ENCODE data around the gene C12orf56. TPM values are rescaled to one million over a fixed set of nuclear protein-coding genes. Genes with fewer than 3 reads are reported as not detected.
A peak's percentile ranks its signal among the peaks of the same experiment; 100 is the strongest.
"Not testable (repeated sequence)": the region's sequence is repeated elsewhere in the genome, so short reads cannot be mapped to it uniquely, and the experiment has no call there.

C12orf56 gene
- total RNA-seq, 2 experiments from 2014 or later: not detected

- CTCF ChIA-PET: interaction anchor here (0.6 to 1.3 kb wide), 3 partner anchors 49 to 590 kb away, joined by 3 read pairs; no protein-coding TSS in a partner anchor
- Mint-ChIP-seq H3K4me1 (peaks cover 44% of the 10 kb centered on the region), H3K36me3 (peaks cover 15% of the 10 kb centered on the region), H3K4me3 (peak overlapping the region; percentile 97), H3K27me3 (no peaks in the 10 kb centered on the region), H3K27ac (peak overlapping the region; percentile 95), H3K9me3 (ENCODE audit: low read depth) (no peaks in the 10 kb centered on the region)
- ATAC-seq: peak; percentile 35
- peak; percentile 80 for DNase-seq
Measured at GRCh38 chr12:64404470-64405256, 14.1 kb upstream of the C12orf56 start.

DNA sequence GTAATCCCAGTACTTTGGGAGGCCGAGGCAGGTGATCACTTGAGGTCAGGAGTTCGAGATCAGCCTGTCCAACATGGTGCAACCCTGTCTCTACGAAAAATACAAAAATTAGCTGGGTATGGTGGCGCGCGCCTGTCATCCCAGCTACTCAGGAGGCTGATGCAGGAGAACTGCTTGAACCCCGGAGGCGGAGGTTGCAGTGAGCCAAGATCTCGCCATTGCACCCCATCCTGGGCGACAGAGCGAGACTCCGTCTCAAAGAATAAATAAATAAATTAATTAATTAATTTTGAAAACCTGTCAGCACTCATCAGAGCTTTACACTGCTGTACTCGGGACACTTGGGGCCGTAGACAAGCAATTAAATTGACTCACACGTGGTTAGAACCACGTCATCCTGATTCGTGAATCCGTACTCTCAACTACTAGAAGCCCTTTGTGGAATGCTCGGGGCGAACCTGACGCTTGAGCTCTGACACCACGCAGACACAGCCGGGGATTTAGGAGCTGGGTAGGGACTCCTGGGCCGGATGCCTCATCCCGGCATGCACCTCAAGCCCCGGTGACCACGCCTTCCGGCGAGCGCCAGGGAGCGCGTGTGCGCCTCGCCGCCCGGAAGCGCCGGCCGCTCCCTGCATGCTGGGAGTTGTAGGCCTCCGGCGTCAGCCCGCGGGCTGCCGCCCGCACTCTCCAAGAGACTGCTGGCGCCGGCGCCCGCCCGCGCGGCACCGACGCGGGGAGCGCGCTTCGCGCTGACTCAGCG lies 13.3 kb upstream of the C12orf56 start, which contains the start of gene XPOT:
Gene XPOT (plus strand): TSS at position 686 of the 763 bp plus-strand sequence. CDS start 5,644 bp downstream, outside the sequence.
- DNase-seq (peak; percentile 95), ATAC-seq (peak; percentile 96)
- CTCF ChIA-PET: interaction anchor here (0.6 to 1.3 kb wide), 3 partner anchors 13 to 589 kb away, joined by 3 to 4 read pairs (median 3); partner anchors contain the start of gene C12orf56
- H3K9me3 Mint-ChIP-seq (ENCODE audit: low read depth): no peaks in the 10 kb centered on the region
- no peaks in the 10 kb centered on the region for H3K27me3 Mint-ChIP-seq
- peak within 1 kb of the TSS; percentile 95 for H3K27ac Mint-ChIP-seq
- H3K4me1 Mint-ChIP-seq: peaks cover 44% of the 10 kb centered on the region
- H3K36me3 Mint-ChIP-seq: peaks cover 15% of the 10 kb centered on the region
- peak within 1 kb of the TSS; percentile 97 for H3K4me3 Mint-ChIP-seq

- H3K36me3 Mint-ChIP-seq: peaks cover 12% of the 10 kb centered on the region
- CTCF ChIA-PET: no interaction called here
- no peak overlapping the region for H3K27ac Mint-ChIP-seq
- DNase-seq (no peak), ATAC-seq (no peak)
- H3K9me3 Mint-ChIP-seq (ENCODE audit: low read depth): no peaks in the 10 kb centered on the region
- no peak overlapping the region for H3K4me3 Mint-ChIP-seq
- no peaks in the 10 kb centered on the region for H3K27me3 Mint-ChIP-seq
- H3K4me1 Mint-ChIP-seq: peaks cover 31% of the 10 kb centered on the region
Measured at GRCh38 chr12:64402181-64402580, 11.6 kb upstream of the C12orf56 start.

- H3K27me3 Mint-ChIP-seq: no peaks in the 10 kb centered on the region
- H3K36me3 Mint-ChIP-seq: peaks cover 1% of the 10 kb centered on the region
- no peaks in the 10 kb centered on the region for H3K9me3 Mint-ChIP-seq (ENCODE audit: low read depth)
- peak; percentile 49 for DNase-seq
- peaks cover 15% of the 10 kb centered on the region for H3K4me1 Mint-ChIP-seq
- ATAC-seq: no peak
- CTCF ChIA-PET: no interaction called here
- no peak overlapping the region for H3K4me3 Mint-ChIP-seq
- no peak overlapping the region for H3K27ac Mint-ChIP-seq
Measured at GRCh38 chr12:64400041-64400440, 9.5 kb upstream of the C12orf56 start.

DNA sequence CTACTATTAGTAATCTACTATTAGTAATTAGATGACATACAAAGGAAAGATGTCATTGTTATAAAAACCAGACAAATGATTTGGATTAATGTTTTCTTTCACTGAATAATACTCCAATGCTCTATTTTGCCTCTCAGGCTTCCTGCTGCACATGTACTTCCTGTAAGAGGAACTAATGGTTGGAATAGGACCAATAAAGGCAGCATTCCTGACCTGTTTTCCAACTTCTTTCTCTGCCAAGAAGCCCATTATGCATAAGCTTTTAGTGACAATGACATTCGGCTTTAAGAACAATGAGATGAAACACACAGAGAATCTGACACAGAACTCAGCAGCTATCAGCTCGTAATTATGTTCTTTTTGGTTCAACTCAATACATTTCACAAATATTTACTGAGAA lies 5.2 kb upstream of the C12orf56 start:
- H3K4me3 Mint-ChIP-seq: no peak overlapping the region
- CTCF ChIA-PET: no interaction called here
- peaks cover 16% of the 10 kb centered on the region for H3K27me3 Mint-ChIP-seq
- no peaks in the 10 kb centered on the region for H3K36me3 Mint-ChIP-seq
- ATAC-seq: no peak
- H3K27ac Mint-ChIP-seq: no peak overlapping the region
- peaks cover 11% of the 10 kb centered on the region for H3K4me1 Mint-ChIP-seq
- no peaks in the 10 kb centered on the region for H3K9me3 Mint-ChIP-seq (ENCODE audit: low read depth)
- DNase-seq: no peak

DNA sequence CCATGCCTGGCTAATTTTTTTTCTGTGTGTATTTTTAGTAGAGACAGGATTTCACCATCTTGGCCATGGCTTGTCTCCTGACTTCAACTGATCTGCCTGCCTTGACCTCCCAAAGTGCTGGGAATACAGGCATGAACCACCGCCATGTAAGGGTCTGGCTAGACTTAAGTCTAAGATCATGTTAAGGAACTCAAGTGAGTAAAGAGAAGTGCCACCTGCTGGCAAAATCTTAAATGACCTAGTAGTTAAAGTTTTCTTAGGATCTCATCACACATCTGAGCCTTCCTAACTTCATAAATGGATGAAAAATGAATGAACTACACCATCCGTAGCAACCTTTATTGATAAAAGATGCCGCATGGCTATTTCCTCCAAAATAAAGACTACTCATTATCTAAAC lies 1.7 kb upstream of the C12orf56 start:
- Mint-ChIP-seq H3K27ac (no peak overlapping the region), H3K36me3 (no peaks in the 10 kb centered on the region), H3K27me3 (peaks cover 30% of the 10 kb centered on the region), H3K4me3 (no peak overlapping the region), H3K4me1 (peaks cover 7% of the 10 kb centered on the region), H3K9me3 (ENCODE audit: low read depth) (no peaks in the 10 kb centered on the region)
- no peak for DNase-seq
- ATAC-seq: peak; percentile 47
- CTCF ChIA-PET: no interaction called here

- CTCF ChIA-PET: no interaction called here
- no peak for DNase-seq
- H3K4me1 Mint-ChIP-seq: peaks cover 16% of the 10 kb centered on the region
- H3K27me3 Mint-ChIP-seq: peaks cover 30% of the 10 kb centered on the region
- ATAC-seq: no peak
- no peaks in the 10 kb centered on the region for H3K36me3 Mint-ChIP-seq
- H3K9me3 Mint-ChIP-seq (ENCODE audit: low read depth): no peaks in the 10 kb centered on the region
- no peak overlapping the region for H3K27ac Mint-ChIP-seq
- no peak overlapping the region for H3K4me3 Mint-ChIP-seq
Measured at GRCh38 chr12:64389154-64389553, 1.4 kb downstream of the C12orf56 start.

DNA sequence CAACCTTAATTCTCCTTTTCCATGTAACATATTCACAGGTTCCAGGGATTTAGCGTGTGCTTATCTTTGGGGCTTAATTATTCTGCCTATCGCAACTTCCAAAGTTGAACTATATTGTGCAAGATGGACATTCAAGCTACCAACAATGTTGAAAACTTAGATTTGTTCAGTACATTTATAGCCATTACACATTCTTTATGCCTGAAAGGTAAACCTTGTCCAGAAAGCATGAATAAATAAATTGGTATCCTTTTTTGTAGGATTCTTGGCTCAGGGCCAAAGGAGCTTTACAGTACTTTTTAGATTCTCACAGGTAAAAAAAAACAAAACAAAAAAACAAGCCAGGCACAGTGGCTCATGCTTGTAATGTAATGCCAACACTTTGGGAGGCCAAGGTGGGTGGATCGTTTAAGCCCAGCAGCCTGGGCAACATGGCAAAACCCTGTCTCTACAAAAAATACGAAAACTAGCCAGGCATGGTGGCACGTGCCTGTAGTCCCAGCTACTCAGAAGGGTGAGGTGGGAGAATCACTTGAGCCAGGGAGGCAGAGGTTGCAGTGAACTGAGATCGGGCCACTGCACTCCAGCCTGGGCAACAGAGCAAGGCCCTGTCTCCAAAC lies 3.3 kb downstream of the C12orf56 start:
- no peaks in the 10 kb centered on the region for H3K9me3 Mint-ChIP-seq (ENCODE audit: low read depth)
- no peak overlapping the region for H3K4me3 Mint-ChIP-seq
- H3K36me3 Mint-ChIP-seq: no peaks in the 10 kb centered on the region
- DNase-seq: no peak
- H3K27ac Mint-ChIP-seq: no peak overlapping the region
- H3K4me1 Mint-ChIP-seq: peaks cover 16% of the 10 kb centered on the region
- H3K27me3 Mint-ChIP-seq: peaks cover 26% of the 10 kb centered on the region
- CTCF ChIA-PET: no interaction called here
- no peak for ATAC-seq

- Mint-ChIP-seq H3K4me3 (no peak overlapping the region), H3K27me3 (peaks cover 11% of the 10 kb centered on the region), H3K4me1 (peaks cover 12% of the 10 kb centered on the region), H3K9me3 (ENCODE audit: low read depth) (peaks cover 10% of the 10 kb centered on the region), H3K27ac (peak overlapping the region; percentile 14), H3K36me3 (no peaks in the 10 kb centered on the region)
- CTCF ChIA-PET: interaction anchor here (0.7 kb wide), 1 partner anchor 470 kb away, joined by 3 read pairs; no protein-coding TSS in a partner anchor
- no peak for ATAC-seq
- DNase-seq: no peak
Measured at GRCh38 chr12:64385468-64385867, 5.1 kb downstream of the C12orf56 start.

DNA sequence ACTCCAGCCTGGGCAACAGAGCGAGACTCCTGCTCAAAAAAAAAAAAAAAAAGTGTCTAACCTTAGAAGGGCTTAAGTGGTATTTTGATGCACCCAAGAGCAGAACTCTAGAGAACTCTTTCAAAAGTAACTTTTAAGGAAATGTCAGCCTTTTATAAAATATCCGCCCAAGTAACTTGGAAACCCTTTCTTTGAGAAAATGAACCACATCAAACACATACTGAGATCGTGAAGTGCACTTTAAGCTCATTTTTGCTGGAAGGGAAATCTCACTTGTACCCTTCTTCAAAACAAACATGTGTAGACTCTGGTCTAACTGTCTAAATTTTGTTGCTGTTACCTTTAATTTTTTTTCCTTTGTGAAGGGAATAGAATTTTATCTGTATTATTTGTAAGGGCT lies 5.5 kb downstream of the C12orf56 start:
- Mint-ChIP-seq H3K9me3 (ENCODE audit: low read depth) (peaks cover 10% of the 10 kb centered on the region), H3K4me3 (no peak overlapping the region), H3K36me3 (no peaks in the 10 kb centered on the region), H3K4me1 (peaks cover 11% of the 10 kb centered on the region), H3K27me3 (peaks cover 11% of the 10 kb centered on the region), H3K27ac (no peak overlapping the region)
- DNase-seq (no peak), ATAC-seq (no peak)
- CTCF ChIA-PET: interaction anchor here (0.7 kb wide), 1 partner anchor 470 kb away, joined by 3 read pairs; no protein-coding TSS in a partner anchor

GRCh38 chr12:64383675-64384074 lies 6.9 kb downstream of the C12orf56 start:
- Mint-ChIP-seq H3K4me1 (peaks cover 9% of the 10 kb centered on the region), H3K9me3 (ENCODE audit: low read depth) (peaks cover 10% of the 10 kb centered on the region), H3K27ac (no peak overlapping the region), H3K4me3 (no peak overlapping the region), H3K36me3 (no peaks in the 10 kb centered on the region), H3K27me3 (no peaks in the 10 kb centered on the region)
- DNase-seq (no peak), ATAC-seq (no peak)
- CTCF ChIA-PET: no interaction called here

GRCh38 chr12:64362721-64363305 lies 27.7 kb downstream of the C12orf56 start:
- no peak overlapping the region for H3K4me3 Mint-ChIP-seq
- H3K27me3 Mint-ChIP-seq: no peaks in the 10 kb centered on the region
- CTCF ChIA-PET: no interaction called here

DNA sequence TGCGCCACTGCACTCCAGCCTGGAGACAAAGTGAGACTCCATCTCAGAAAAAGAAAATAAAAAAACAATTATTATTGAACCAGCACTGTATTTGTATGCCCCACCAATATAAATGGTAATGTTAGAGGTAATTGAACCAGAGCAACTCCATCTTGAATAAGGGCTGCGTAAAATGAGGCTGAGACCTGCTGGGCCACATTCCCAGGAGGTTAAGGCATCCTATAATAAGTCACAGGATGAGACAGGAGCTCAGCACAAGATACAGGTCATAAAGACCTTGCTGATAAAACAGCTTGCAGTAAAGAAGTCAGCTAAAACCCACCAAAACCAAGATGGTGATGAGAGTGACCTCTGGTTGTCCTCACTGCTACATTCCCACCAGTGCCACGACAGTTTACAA lies 29.4 kb downstream of the C12orf56 start:
- H3K36me3 Mint-ChIP-seq; H3K27ac Mint-ChIP-seq; H3K27me3 Mint-ChIP-seq; CTCF ChIA-PET; H3K4me1 Mint-ChIP-seq; DNase-seq; ATAC-seq; H3K9me3 Mint-ChIP-seq (ENCODE audit: low read depth); H3K4me3 Mint-ChIP-seq: not testable (repeated sequence)

More at GRCh38 chr12:64362721-64363305, 27.7 kb downstream of the C12orf56 start:
- ATAC-seq (no peak), DNase-seq (no peak)
- H3K36me3 Mint-ChIP-seq: no peaks in the 10 kb centered on the region
- H3K9me3 Mint-ChIP-seq (ENCODE audit: low read depth): no peaks in the 10 kb centered on the region
- H3K4me1 Mint-ChIP-seq: no peaks in the 10 kb centered on the region
- no peak overlapping the region for H3K27ac Mint-ChIP-seq
